Activated T-cell treated with anti-CD3 and anti-CD28 coated beads, Interleukin-2, amount 50 U/mL, for 4 hours (primary cell): Measurements from ENCODE around the gene GYPC. TPM values are rescaled to one million over a fixed set of nuclear protein-coding genes. Genes with fewer than 3 reads are reported as not detected.
"Not testable (repeated sequence)": the region's sequence is repeated elsewhere in the genome, so short reads cannot be mapped to it uniquely, and the experiment has no call there.

Experiments used
- ATAC-seq, 2 donors: fragments of 200-7000 bp; cut with Tn5 transposase; one replicate each; pipeline ENCODE4 v1.10.0; 2021
- DNase-seq: peaks from one replicate; pipeline ENCODE4 v3.0.0-alpha.2; 2020
- H3K27me3 Mint-ChIP-seq: one replicate; pipeline ENCODE4 v1.8.0; 2021; ENCODE audit warnings: low read depth, mixed read lengths
- H3K36me3 Mint-ChIP-seq: one replicate; pipeline ENCODE4 v1.8.0; 2022; ENCODE audit warnings: mixed read lengths; ENCODE audit not compliant: insufficient read depth
- H3K4me1 Mint-ChIP-seq: one replicate; pipeline ENCODE4 v1.8.0; 2021; ENCODE audit warnings: low read depth, mixed read lengths
- H3K4me3 Mint-ChIP-seq: one replicate; pipeline ENCODE4 v1.8.0; 2021; ENCODE audit warnings: mild to moderate bottlenecking, moderate library complexity, mixed read lengths
- H3K9me3 Mint-ChIP-seq: one replicate; pipeline ENCODE4 v1.8.0; 2021; ENCODE audit warnings: mixed read lengths
- total RNA-seq, 3 donors: library from RNA; stranded (reverse); gene quantifications; one replicate each; pipeline ENCODE4 v1.2.1, GENCODE V29; 2021

Gene GYPC, protein sequence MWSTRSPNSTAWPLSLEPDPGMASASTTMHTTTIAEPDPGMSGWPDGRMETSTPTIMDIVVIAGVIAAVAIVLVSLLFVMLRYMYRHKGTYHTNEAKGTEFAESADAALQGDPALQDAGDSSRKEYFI
- 10 to 100 TPM; 85.2 to 98.3 (median 93.4) TPM for total RNA-seq

- peak within 1 kb of the TSS; percentile 96 for H3K4me3 Mint-ChIP-seq
Measured at GRCh38 chr2:126655500-126656430, at the start of gene GYPC. GYPC (plus strand) TSS chr2:126656158; CDS start chr2:126656264, 106 bp downstream.

DNA sequence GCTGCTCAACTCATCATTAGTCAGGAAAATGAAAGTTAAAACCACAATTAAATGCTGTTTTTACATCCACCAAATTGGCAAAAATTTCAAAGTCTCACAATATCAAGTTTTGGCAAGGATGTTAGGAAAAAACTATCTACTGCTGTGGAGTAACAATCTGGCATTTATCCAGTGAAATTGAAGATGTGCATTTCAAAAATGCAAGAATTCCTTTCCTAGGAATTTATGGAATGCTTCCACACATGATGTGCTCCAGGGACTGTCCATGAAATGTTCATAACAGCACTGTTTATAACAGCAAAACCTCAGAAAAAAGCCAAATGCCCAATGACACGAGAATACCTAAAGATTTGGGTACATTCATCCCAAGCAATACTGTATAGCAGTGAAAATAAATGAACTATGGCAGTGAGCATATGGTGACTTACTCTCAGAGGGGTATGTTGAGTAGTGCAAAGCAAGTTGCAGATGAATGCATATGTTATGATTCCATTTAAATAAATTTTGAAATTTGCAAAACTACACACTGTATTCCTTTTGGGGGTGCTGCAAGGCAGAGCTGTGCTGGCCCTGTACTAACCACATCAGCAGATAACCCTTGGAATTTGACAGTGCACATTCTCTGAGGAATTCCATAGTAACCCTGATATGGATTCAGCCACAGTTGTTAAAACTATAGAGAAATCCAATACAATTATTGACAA is 41.3 kb upstream of the GYPC start:
- Mint-ChIP-seq H3K4me3 (no peak overlapping the region), H3K36me3 (no peaks in the 10 kb centered on the region), H3K27me3 (no peaks in the 10 kb centered on the region), H3K4me1 (no peaks in the 10 kb centered on the region), H3K9me3 (no peaks in the 10 kb centered on the region)
- no peak for ATAC-seq
- DNase-seq = no peak

More at GRCh38 chr2:126655500-126656430, at the start of gene GYPC:
- H3K9me3 Mint-ChIP-seq = peaks cover 3% of the 10 kb centered on the region
- peaks cover 2% of the 10 kb centered on the region for H3K36me3 Mint-ChIP-seq
- no peaks in the 10 kb centered on the region for H3K27me3 Mint-ChIP-seq
- DNase-seq (peak; percentile 32), ATAC-seq (peak; percentile 44 to 47)
- H3K4me1 Mint-ChIP-seq = peaks cover 47% of the 10 kb centered on the region

DNA sequence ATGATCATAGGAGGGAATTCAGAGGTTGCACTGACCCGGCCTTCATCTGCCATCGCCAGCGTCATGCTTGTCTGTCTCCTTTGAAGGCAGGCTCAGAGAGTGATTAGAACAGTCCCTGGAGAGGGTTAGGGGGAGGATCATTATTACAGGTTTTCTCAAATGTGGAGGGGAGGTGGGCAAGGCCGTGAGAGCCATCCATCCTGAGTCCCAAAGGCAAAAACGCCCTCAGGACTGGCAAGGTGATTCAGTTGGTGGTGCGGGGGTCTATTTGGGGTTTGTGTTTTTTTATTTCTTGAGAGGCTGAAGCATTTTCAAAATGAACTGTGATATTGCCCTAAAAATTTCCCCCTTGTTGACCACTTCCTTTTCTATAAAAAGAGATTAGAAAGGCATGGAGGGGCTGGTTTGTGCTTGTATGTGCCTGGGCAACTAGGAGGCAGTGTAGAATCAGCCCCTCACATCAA is 39.3 kb upstream of the GYPC start:
- no peak for ATAC-seq
- no peak overlapping the region for H3K4me3 Mint-ChIP-seq
- no peaks in the 10 kb centered on the region for H3K9me3 Mint-ChIP-seq
- no peaks in the 10 kb centered on the region for H3K4me1 Mint-ChIP-seq
- no peak for DNase-seq
- H3K27me3 Mint-ChIP-seq = no peaks in the 10 kb centered on the region
- no peaks in the 10 kb centered on the region for H3K36me3 Mint-ChIP-seq

DNA sequence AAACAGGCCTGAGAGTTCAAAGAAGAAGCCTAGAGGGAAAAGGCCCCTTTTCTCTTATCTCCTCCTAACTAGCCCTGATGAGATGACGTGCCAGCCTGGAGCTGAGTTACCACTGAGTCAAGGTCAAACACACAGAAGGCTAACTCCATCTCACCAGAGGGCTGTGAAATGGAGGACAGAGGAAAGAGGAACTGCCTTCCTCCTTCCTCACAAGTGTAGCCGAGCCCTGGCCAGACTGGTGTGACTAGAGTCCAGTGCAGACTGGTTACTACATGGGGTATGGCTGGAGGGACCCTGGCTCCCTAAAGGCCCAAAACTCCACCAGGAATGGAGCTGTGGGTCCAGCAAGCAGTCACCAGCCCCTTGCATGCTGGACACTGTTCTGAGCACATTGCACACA is 35.7 kb upstream of the GYPC start:
- Mint-ChIP-seq H3K4me1 (no peaks in the 10 kb centered on the region), H3K27me3 (no peaks in the 10 kb centered on the region), H3K36me3 (no peaks in the 10 kb centered on the region), H3K4me3 (no peak overlapping the region), H3K9me3 (no peaks in the 10 kb centered on the region)
- ATAC-seq (no peak), DNase-seq (no peak)

- Mint-ChIP-seq H3K36me3 (no peaks in the 10 kb centered on the region), H3K27me3 (peaks cover 9% of the 10 kb centered on the region), H3K4me3 (no peak overlapping the region), H3K9me3 (no peaks in the 10 kb centered on the region), H3K4me1 (no peaks in the 10 kb centered on the region)
- ATAC-seq (no peak), DNase-seq (no peak)
Measured at GRCh38 chr2:126623000-126623399, 33.0 kb upstream of the GYPC start.

- H3K36me3 Mint-ChIP-seq = no peaks in the 10 kb centered on the region
- H3K9me3 Mint-ChIP-seq = no peaks in the 10 kb centered on the region
- DNase-seq = no peak
- H3K27me3 Mint-ChIP-seq = peaks cover 13% of the 10 kb centered on the region
- no peak overlapping the region for H3K4me3 Mint-ChIP-seq
- ATAC-seq = no peak
- H3K4me1 Mint-ChIP-seq = no peaks in the 10 kb centered on the region
Measured at GRCh38 chr2:126627643-126628042, 28.3 kb upstream of the GYPC start.

GRCh38 chr2:126634273-126634861 is 21.6 kb upstream of the GYPC start:
- Mint-ChIP-seq H3K4me1 (peaks cover 2% of the 10 kb centered on the region), H3K27me3 (peaks cover 3% of the 10 kb centered on the region), H3K9me3 (no peaks in the 10 kb centered on the region), H3K4me3 (no peak overlapping the region), H3K36me3 (no peaks in the 10 kb centered on the region)
- peak in 1 of 2 donors; percentile 40 for ATAC-seq
- DNase-seq = no peak

- Mint-ChIP-seq H3K36me3 (no peaks in the 10 kb centered on the region), H3K4me1 (peaks cover 2% of the 10 kb centered on the region), H3K27me3 (peaks cover 3% of the 10 kb centered on the region), H3K4me3 (no peak overlapping the region), H3K9me3 (no peaks in the 10 kb centered on the region)
- no peak for ATAC-seq
- no peak for DNase-seq
Measured at GRCh38 chr2:126635281-126635680, 20.7 kb upstream of the GYPC start.

- Mint-ChIP-seq H3K36me3 (no peaks in the 10 kb centered on the region), H3K27me3 (peaks cover 3% of the 10 kb centered on the region), H3K4me3 (no peak overlapping the region), H3K9me3 (no peaks in the 10 kb centered on the region), H3K4me1 (peaks cover 2% of the 10 kb centered on the region)
- DNase-seq (no peak), ATAC-seq (no peak)
Measured at GRCh38 chr2:126635736-126636135, 20.2 kb upstream of the GYPC start.

DNA sequence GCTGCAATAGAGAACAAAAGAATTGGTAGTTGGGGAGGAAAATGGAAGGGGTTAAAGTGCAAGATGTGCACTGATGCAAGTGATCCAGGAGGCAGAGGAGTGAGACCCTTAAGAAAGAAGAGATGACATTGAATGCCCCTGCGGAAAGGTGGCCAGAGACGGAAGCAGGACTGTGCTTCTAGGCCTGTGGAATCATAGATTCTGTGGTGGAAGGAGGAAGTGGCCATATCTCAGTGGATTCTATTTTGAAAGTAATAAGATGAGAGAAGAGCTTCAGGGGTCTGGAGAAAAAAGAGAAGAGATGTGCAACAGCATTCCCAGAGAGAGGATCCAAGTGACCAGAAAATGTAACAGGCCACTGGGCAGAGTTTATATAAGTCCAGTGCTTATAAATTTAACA is 18.6 kb upstream of the GYPC start:
- Mint-ChIP-seq H3K9me3 (no peaks in the 10 kb centered on the region), H3K4me3 (no peak overlapping the region), H3K36me3 (no peaks in the 10 kb centered on the region), H3K27me3 (no peaks in the 10 kb centered on the region), H3K4me1 (peaks cover 2% of the 10 kb centered on the region)
- DNase-seq (no peak), ATAC-seq (no peak)

DNA sequence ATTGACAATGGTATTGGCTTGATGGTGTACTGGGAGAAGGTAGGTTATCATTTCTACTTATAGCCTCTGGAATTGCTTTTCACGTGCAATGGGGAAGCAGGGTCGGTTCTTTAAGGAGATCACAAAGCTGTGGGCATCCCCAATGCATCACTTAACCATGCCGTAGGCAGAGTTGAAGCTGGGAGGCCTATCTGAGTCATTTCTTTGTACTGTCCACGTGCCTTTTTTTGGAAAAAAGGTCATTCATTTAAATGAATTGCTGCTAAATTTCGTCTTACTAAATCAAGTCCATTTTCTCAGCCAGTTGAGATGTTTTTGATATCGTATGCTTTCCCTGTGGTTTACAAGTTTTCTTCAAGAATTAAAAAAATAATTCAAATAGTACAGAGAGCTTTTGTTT is 17.2 kb upstream of the GYPC start:
- Mint-ChIP-seq H3K9me3 (no peaks in the 10 kb centered on the region), H3K27me3 (no peaks in the 10 kb centered on the region), H3K4me3 (no peak overlapping the region), H3K36me3 (no peaks in the 10 kb centered on the region), H3K4me1 (peaks cover 2% of the 10 kb centered on the region)
- ATAC-seq = no peak
- DNase-seq = no peak

DNA sequence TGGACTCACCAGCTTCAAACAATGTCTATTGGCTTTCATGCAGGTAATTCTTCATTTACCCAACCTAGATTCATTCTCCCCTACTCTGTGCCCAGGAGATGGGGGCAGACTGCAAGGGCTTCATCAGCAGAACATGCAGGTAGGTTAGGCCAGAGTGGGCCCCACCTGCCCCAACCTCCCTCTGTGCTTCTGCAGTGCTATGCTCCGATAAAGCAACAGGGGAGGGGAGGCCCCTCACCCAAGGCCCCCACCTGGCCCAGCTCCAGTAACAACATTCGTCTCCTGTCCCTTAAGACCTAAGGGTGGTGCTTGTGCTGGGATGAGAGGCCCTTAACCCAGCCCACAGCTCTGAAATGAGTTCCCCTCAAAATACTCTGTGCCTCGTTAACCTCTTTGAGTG is 16.7 kb upstream of the GYPC start:
- Mint-ChIP-seq H3K27me3 (no peaks in the 10 kb centered on the region), H3K9me3 (no peaks in the 10 kb centered on the region), H3K4me3 (no peak overlapping the region), H3K36me3 (no peaks in the 10 kb centered on the region), H3K4me1 (no peaks in the 10 kb centered on the region)
- DNase-seq = no peak
- ATAC-seq = no peak

- not testable (repeated sequence) for H3K27me3 Mint-ChIP-seq, H3K36me3 Mint-ChIP-seq, DNase-seq, H3K4me3 Mint-ChIP-seq, ATAC-seq, H3K4me1 Mint-ChIP-seq, H3K9me3 Mint-ChIP-seq
Measured at GRCh38 chr2:126641294-126641693, 14.7 kb upstream of the GYPC start.

GRCh38 chr2:126642031-126642430 is 13.9 kb upstream of the GYPC start:
- Mint-ChIP-seq H3K27me3 (no peaks in the 10 kb centered on the region), H3K4me3 (no peak overlapping the region), H3K4me1 (peaks cover 5% of the 10 kb centered on the region), H3K9me3 (no peaks in the 10 kb centered on the region), H3K36me3 (no peaks in the 10 kb centered on the region)
- ATAC-seq = no peak
- DNase-seq = no peak
